Activated naive CD4-positive, alpha-beta T cell treated with anti-CD3 and anti-CD28 coated beads, Interleukin-2, amount 50 U/mL, for 72 hours (primary cell): ENCODE results near the gene TGFBRAP1. TPM values are rescaled to one million over a fixed set of nuclear protein-coding genes. Genes with fewer than 3 reads are reported as not detected.
A peak's percentile ranks its signal among the peaks of the same experiment; 100 is the strongest.
"Not testable (repeated sequence)": the region's sequence is repeated elsewhere in the genome, so short reads cannot be mapped to it uniquely, and the experiment has no call there.

Experiments used
- ATAC-seq, 2 donors: fragments of 150-1000 bp; cut with Tn5 transposase; 2 replicates each; pipeline ENCODE4 v1.10.0; 2021; ENCODE audit warnings: mild to moderate bottlenecking in 2 of 2, moderate library complexity in 2 of 2
- DNase-seq, 2 donors: peaks; one replicate each; pipeline ENCODE4 v3.0.0; 2021 to 2022; ENCODE audit warnings: low spot score in 2 of 2
- H3K27ac Mint-ChIP-seq, 2 donors: one replicate each; pipeline ENCODE4 v1.8.0; 2022; ENCODE audit warnings: mild to moderate bottlenecking in 2 of 2, mixed read lengths in 2 of 2
- H3K36me3 Mint-ChIP-seq, 2 donors: one replicate each; pipeline ENCODE4 v1.8.0; 2022; ENCODE audit warnings: mixed read lengths in 2 of 2
- H3K9me3 Mint-ChIP-seq, 2 donors: one replicate each; pipeline ENCODE4 v1.8.0; 2022; ENCODE audit warnings: mixed read lengths in 2 of 2
- total RNA-seq, 2 donors: library from RNA; stranded (reverse); gene quantifications; one replicate each; pipeline ENCODE4 v1.2.3, GENCODE V29; 2022

TGFBRAP1 gene
- total RNA-seq, 2 donors from 2014 or later = 15.9 to 22.6 TPM

GRCh38 chr2:105272176-105272575, 57.4 kb downstream of the TGFBRAP1 start:
- no peak overlapping the region for H3K27ac Mint-ChIP-seq

GRCh38 chr2:105271393-105272045, 58.0 kb downstream of the TGFBRAP1 start:
- ATAC-seq (no peak), DNase-seq (no peak)
- H3K9me3 Mint-ChIP-seq = no peaks in the 10 kb centered on the region
- peak overlapping the region; percentile 23 to 35 for H3K27ac Mint-ChIP-seq
- H3K36me3 Mint-ChIP-seq = peaks cover under 1 to 9% of the 10 kb centered on the region in 2 donors

More at GRCh38 chr2:105272176-105272575, 57.4 kb downstream of the TGFBRAP1 start:
- DNase-seq (no peak), ATAC-seq (no peak)
- Mint-ChIP-seq H3K36me3 (peaks cover 0 to 9% of the 10 kb centered on the region in 2 donors), H3K9me3 (no peaks in the 10 kb centered on the region)

- DNase-seq = no peak
- Mint-ChIP-seq H3K36me3 (peaks cover 10 to 14% of the 10 kb centered on the region in 2 donors), H3K27ac (no peak overlapping the region), H3K9me3 (no peaks in the 10 kb centered on the region)
- ATAC-seq = no peak
Measured at GRCh38 chr2:105269426-105269825, 60.1 kb downstream of the TGFBRAP1 start.

DNA sequence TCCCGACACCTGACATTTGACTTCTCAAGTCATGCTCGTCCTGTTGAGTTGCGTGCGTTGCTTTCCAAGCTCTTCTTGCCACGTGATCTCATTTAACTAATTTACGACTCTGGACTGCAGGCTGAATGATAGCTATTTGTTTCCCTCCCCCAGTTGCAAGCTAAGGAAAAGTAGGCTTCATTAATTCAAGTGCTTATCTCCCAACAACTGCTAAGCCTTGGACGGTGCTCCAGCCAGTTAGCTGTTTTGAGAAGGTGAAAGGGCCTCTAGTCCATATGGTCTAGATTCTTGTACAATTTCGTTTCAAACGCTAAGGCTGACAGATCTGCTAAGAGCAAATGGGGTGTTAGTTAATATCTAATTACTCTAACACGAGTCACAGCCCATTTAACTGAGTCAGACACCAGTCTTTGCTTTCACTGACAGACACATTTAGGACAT, 66.9 kb downstream of the TGFBRAP1 start:
- no peak for DNase-seq

GRCh38 chr2:105261061-105261460, 68.5 kb downstream of the TGFBRAP1 start:
- H3K36me3 Mint-ChIP-seq = peaks cover 2 to 22% of the 10 kb centered on the region in 2 donors
- DNase-seq (no peak), ATAC-seq (no peak)
- no peaks in the 10 kb centered on the region for H3K9me3 Mint-ChIP-seq
- H3K27ac Mint-ChIP-seq = peak overlapping the region; percentile 34 to 88

More for the DNA sequence above, 66.9 kb downstream of the TGFBRAP1 start:
- H3K9me3 Mint-ChIP-seq = no peaks in the 10 kb centered on the region
- H3K36me3 Mint-ChIP-seq = peaks cover 5 to 28% of the 10 kb centered on the region in 2 donors
- H3K27ac Mint-ChIP-seq = no peak overlapping the region
- ATAC-seq = no peak

GRCh38 chr2:105258835-105259350, 70.6 kb downstream of the TGFBRAP1 start:
- ATAC-seq = no peak
- Mint-ChIP-seq H3K9me3 (no peaks in the 10 kb centered on the region), H3K27ac (no peak overlapping the region)

GRCh38 chr2:105257981-105258380, 71.6 kb downstream of the TGFBRAP1 start:
- no peaks in the 10 kb centered on the region for H3K9me3 Mint-ChIP-seq
- no peak for ATAC-seq
- H3K27ac Mint-ChIP-seq = no peak overlapping the region
- DNase-seq = no peak
- peaks cover 0 to 4% of the 10 kb centered on the region in 2 donors for H3K36me3 Mint-ChIP-seq

More at GRCh38 chr2:105258835-105259350, 70.6 kb downstream of the TGFBRAP1 start:
- DNase-seq = no peak
- peaks cover 0 to 12% of the 10 kb centered on the region in 2 donors for H3K36me3 Mint-ChIP-seq

DNA sequence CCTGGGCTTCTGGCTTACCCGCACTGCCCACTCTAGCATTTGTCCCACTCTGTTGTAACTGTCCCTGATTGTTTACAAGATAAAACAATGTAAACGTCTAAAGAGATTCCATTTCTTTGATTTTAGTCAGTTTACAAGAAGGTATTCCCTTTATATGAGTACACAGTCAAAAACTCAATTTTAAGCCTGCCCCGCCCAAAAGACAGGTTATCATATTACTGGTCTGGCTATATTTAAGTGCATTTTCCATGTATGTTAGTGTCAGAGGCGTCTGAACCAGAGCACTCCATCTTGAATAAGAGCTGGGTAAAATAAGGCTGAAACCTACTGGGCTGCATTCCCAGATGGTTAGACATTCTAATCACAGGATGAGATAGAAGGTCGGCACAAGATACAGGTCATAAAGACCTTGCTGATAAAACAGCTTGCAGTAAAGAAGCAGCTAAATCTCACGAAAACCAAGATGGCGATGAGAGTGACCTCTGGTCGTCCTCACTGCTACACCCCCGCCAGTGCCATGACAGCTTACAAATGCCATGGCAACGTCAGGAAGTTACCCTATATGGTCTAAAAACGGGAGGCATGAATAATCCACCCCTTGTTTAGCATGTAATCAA, 73.0 kb downstream of the TGFBRAP1 start:
- no peaks in the 10 kb centered on the region for H3K9me3 Mint-ChIP-seq
- H3K27ac Mint-ChIP-seq = peak overlapping the region in 1 of 2 donors; percentile 39
- no peaks in the 10 kb centered on the region for H3K36me3 Mint-ChIP-seq
- ATAC-seq (no peak), DNase-seq (no peak)

DNA sequence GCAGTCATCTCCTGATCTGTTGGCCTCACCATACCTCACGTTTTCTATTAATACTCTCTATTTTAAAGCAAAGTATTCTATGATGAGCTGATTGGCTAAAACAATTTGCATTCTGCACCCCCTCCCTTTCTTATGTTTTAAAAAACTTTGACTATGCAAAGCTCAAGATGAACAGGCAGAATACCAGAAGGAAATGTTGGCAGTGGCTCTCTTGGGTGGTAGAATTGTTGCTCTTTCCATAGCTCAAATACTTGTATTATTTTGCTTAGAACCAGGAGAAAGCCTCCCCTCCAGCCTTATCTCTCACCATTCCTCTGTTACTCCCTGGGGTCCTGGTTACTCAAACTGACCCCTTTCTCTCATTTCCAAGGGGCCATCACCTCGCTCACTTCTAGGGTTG, 73.6 kb downstream of the TGFBRAP1 start:
- Mint-ChIP-seq H3K36me3 (no peaks in the 10 kb centered on the region), H3K9me3 (no peaks in the 10 kb centered on the region), H3K27ac (peak overlapping the region in 1 of 2 donors; percentile 39)
- no peak for DNase-seq
- ATAC-seq = no peak

GRCh38 chr2:105254531-105255210, 74.9 kb downstream of the TGFBRAP1 start:
- Mint-ChIP-seq H3K9me3 (no peaks in the 10 kb centered on the region), H3K36me3 (no peaks in the 10 kb centered on the region), H3K27ac (no peak overlapping the region)
- no peak for DNase-seq
- no peak for ATAC-seq

GRCh38 chr2:105252271-105252670, 77.3 kb downstream of the TGFBRAP1 start:
- Mint-ChIP-seq H3K27ac (no peak overlapping the region), H3K9me3 (no peaks in the 10 kb centered on the region), H3K36me3 (no peaks in the 10 kb centered on the region)
- DNase-seq (no peak), ATAC-seq (no peak)

- H3K36me3 Mint-ChIP-seq, H3K27ac Mint-ChIP-seq, DNase-seq, ATAC-seq, H3K9me3 Mint-ChIP-seq: not testable (repeated sequence)
Measured at GRCh38 chr2:105251016-105251648, 78.4 kb downstream of the TGFBRAP1 start.

DNA sequence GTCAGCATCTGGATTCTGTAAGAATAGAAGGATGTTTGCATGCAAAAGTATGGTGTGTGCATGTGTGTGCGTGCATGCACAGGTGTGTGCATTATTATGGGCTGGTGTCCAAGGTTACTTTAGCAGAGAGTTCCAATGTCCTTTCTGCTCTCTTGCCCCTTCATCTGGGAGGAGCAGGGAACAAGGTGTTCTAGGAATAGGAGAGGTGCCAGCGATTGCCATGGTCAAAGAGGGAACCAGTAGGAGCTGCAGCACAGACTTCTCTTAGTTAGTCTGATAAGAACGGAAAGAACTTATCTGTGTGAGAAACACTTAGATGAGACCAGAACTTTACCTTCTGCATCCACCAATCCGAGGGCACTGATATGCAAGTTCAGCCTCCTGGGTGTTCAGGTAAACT, 79.6 kb downstream of the TGFBRAP1 start:
- H3K9me3 Mint-ChIP-seq = no peaks in the 10 kb centered on the region
- ATAC-seq = no peak

GRCh38 chr2:105249181-105249580, 80.4 kb downstream of the TGFBRAP1 start:
- ATAC-seq = no peak
- no peak overlapping the region for H3K27ac Mint-ChIP-seq
- H3K9me3 Mint-ChIP-seq = no peaks in the 10 kb centered on the region
- no peak for DNase-seq
- no peaks in the 10 kb centered on the region for H3K36me3 Mint-ChIP-seq

More for the DNA sequence above, 79.6 kb downstream of the TGFBRAP1 start:
- Mint-ChIP-seq H3K27ac (no peak overlapping the region), H3K36me3 (no peaks in the 10 kb centered on the region)
- no peak for DNase-seq

DNA sequence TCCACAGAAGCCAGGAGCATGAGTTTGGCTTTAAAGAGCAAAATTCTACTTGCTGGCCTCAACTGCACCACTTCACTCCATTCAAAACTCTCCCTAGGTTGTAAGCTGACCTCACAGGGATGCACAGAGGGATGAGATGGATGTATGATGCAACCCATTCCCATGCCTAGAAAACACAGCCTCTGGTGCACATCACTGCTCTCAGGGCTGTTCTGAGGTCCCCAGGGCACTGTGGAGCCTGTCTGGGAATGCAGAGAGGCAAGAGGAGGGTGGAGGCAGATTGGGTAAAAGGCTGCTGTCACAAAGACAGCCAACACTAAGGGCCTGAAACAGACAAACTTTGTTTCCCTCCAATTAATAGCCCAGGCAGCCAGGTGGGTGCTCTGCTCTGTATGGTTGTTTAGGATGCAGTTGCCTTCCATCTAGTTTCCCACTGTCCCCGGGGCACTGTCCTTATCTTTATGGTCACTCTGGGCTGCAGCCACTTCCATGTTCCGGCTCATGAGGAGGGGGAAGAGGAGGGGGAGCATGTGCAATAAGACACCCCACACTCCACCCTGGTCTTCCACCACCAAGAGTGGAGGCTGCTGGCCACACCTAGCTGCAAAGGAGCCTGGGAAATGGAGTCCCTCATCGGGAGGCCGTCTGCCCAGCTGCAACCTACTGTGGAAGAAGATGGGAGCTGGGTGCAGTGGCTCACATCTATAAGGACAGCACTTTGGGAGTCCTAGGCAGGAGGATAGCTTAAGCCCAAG, 81.0 kb downstream of the TGFBRAP1 start:
- DNase-seq (no peak), ATAC-seq (no peak)
- no peaks in the 10 kb centered on the region for H3K36me3 Mint-ChIP-seq
- no peak overlapping the region for H3K27ac Mint-ChIP-seq
- no peaks in the 10 kb centered on the region for H3K9me3 Mint-ChIP-seq

GRCh38 chr2:105244451-105244850, 85.1 kb downstream of the TGFBRAP1 start:
- Mint-ChIP-seq H3K36me3 (no peaks in the 10 kb centered on the region), H3K9me3 (no peaks in the 10 kb centered on the region), H3K27ac (no peak overlapping the region)
- ATAC-seq (no peak), DNase-seq (no peak)
